Activated gamma-delta T cell treated with anti-CD3 and anti-CD28 coated beads, Interleukin-2, amount 50 U/mL, for 16 hours (primary cell): ENCODE results near the gene TUBGCP2.
"Not testable (repeated sequence)": the region's sequence is repeated elsewhere in the genome, so short reads cannot be mapped to it uniquely, and the experiment has no call there.

Experiments used
- DNase-seq: peaks from one replicate; pipeline ENCODE4 v3.0.0-alpha.2; 2020; ENCODE audit warnings: low read depth

The TUBGCP2 gene

DNA sequence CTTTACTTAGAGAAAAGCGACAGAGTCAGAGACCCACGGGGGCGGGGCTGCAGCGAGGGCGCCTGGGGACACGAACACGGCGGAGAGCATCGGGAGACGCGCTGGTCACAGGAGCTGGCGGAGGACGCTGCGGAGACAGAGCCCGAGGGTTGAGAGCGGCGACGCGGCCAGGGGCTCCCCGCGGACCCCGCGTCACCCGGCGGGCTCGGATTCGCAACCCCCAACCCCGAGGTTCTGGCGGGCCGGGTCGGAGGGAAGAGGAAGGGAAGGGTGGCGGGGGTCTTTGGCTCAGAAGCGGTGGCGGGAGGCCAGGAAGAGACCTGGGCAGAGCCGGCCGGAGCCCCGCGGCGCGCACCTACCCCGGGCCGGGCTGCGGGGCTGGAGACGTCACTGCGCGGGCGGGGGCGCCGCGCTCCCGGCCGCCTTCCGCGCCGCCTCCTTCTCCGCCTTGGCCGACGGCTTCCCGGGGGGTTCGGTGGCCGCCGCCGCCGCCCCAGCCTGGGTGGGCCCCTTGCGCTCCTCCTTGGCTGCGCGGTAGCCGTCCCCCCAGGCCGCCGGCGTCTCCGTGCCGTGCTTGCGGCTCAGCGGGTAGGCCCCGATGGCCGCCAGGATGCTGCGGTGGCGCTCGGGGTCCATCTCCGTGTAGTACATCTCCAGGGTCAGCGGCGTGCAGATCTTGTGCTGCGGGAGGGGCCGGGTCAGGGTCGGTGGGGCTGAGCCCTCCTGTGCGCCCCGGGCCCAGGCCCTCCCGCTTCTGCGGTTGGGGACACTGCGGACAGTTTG, 17.0 kb upstream of the TUBGCP2 start:
- no peak for DNase-seq

DNA sequence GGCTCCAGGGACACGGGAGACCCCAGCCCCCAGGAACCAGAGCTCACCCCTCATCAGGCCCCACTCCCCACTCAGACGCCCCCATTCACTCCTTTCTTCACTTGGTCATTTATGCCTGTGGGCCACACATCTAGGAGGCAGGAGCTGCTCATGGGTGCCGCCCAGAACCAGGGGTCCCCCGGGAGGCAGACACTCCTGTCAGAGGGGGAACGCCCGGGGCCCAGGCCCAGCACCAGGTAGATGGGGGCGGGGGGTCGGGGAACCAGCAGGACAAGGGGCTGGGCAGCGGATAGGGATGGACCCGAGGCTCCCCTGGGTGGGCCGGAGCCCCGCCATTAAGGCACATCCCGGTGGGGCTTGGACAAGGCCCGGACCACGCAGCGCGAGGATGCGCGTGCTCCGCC, 16.2 kb upstream of the TUBGCP2 start:
- no peak for DNase-seq

DNA sequence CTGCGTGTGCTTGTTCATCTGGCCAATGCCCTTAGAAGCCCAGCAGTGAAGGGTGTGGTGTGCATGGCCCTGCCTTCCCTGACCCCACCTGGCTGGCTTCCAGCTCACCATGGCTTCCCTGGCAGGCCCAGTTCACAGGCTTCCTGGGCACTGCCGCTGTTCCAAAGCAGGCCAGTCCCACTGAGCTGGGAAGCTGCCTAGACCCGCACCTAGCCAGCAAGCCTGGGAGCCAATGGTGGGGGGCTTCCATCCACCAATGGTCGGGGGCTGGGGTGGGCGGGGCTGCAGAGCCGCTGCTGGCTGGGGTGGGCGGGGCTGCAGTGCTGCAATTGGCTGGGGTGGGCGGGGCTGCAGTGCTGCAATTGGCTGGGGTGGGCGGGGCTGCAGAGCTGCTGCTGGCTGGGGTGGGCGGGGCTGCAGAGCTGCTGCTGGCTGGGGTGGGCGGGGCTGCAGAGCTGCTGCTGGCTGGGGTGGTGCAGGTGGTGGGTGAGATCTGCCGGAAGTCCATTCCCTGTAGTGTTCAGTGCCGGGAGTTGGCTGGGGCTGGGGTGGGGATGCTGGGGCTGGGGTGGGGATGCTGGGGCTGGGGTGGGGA, 15.6 kb upstream of the TUBGCP2 start:
- DNase-seq: peak; percentile 20

DNA sequence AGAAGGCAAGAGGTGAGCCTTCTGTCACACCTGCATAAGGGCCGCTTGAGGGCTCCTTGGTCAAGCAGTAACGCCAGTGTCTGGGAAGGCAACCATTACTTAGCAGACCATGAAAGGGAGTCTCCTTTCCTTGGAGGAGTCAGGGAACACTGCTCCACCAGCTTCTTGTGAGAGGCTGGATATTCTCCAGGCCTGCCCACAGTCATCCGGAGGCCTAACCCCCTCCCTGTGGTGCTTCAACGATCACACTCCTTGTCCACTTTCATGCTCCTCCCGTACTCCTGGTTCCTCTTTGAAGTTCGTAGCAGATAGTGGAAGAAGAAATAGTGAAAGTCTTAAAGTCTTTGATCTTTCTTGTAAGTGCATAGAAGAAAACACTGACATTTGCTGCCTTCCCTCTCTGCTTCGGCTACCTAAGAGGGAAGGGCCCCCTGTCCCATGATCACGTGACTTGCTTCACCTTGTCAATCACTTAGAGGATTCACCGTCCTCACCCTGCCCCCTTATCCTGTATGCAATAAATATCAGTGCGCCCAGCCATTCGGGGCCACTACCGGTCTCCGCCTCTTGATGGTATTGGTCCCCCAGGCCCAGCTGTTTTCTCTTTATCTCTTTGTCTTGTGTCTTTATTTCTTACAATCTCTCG, 13.5 kb upstream of the TUBGCP2 start:
- not testable (repeated sequence) for DNase-seq

DNA sequence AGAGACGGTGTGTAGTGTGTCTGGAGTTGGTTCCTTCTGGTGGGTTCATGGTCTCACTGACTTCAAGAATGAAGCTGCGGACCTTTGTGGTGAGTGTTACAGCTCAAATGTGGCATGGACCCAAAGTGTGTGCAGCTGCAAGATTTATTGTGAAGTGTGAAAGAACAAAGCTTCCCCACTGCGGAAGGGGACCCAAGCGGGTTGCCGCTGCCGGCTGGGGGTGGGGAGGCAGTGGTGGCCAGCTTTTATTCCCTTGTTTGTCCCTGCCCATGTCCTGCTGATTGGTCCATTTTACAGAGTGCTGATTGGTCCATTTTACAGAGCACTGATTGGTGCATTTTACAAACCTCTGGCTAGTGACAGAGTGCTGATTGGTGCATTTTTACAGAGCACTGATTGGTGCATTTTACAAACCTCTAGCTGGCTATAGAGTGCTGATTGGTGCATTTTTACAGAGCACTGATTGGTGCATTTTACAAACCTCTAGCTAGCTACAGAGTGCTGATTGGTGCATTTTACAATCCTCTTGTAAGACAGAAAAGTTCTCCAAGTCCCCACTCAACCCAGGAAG, 12.3 kb upstream of the TUBGCP2 start:
- DNase-seq: not testable (repeated sequence)

DNA sequence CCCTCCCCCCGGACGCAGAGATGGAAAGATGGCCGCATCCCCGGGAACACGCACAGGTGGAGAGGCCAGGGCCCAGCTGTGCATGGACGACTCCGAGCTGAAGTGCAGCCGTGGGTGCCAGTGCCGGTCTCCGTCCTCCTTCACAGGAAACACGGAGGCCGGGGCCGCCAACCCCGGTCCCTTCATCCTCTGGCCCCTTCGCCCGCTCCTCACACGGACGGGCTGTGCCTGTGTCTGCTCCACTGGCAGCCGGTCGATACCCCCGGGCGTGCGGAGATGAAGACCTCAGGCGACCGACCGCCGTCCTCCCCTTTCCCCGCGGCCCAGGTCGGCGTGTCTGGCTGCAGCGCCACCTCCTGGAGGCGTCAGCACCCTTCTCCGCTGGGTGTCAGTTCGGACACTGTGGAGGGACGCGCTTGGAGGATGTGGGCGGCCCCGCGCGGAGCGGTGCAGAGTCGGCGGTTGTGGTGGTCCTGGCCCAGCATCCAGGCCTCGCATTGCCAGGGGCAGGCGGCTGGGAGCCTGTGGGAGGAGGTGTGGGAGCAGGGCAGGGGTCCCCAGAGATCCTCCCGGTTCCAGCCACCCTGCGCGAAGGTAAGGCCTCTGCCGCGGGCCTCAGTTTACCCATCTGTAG, 9.9 kb upstream of the TUBGCP2 start:
- DNase-seq: peak; percentile 48

DNA sequence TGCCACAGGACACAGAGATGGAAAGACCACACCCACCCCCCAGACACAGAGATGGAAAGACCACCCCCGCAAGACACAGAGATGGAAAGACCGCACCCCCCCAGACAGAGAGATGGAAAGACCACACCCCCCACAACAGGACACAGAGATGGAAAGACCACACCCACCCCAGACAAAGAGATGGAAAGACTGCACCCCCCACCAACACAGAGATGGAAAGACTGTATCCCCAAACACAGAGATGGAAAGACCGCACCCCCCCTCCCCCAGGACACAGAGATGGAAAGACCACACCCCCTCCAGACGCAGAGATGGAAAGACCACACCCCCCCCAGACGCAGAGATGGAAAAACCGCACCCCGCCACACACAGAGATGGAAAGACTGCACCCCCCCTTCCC, 8.1 kb upstream of the TUBGCP2 start:
- DNase-seq: no peak

DNA sequence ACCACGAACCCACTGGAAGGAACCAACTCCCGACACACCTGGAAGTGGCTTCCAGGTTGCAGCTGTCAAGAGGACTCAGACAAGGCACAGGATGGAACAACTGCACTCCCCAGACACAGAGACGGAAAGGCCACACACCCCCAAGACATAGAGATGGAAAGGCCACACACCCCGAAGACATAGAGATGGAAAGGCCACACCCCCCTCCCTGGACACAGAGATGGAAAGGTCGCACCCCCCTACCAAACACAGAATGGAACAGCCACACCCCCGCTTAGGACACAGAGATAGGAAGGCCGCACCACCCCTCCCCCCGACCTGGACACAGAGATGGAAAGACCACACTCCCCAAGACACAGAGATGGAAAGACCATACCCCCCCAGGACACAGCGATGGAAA, 7.6 kb upstream of the TUBGCP2 start:
- no peak for DNase-seq

DNA sequence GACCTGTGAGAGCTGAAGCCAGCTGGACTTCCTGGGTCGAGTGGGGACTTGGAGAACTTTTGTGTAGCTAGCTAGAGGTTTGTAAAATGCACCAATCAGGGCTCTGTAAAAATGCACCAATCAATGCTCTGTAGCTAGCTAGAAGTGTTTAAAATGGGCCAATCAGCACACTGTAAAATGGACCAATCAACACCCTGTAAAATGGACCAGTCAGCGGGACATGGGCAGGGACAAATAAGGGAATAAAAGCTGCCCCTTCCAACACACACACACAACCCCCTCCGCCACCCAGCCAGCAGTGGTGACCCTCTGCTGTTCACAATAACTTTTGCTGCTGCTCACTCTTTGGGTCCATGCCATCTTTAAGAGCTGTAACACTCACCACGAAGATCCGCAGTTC, 7.2 kb upstream of the TUBGCP2 start:
- no peak for DNase-seq

DNA sequence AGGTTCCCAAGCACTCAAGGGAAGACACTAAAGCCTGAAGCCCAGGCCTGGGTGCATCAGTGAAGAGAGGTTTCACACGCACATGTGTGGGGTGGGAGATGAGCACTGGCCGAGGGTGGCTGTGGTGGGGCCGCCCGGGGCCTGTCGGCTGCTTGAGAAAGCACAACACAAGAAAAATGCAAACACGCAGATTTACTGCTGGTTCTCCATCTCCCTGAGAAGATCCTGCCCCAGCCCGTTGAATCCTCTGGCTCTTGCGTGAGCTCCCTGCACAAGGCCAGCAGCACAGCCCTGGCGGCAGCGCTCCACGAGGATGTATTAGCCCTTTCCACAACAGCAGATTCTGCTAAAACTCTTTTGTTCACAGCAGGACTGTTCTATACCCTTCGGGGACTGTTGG, 6.2 kb upstream of the TUBGCP2 start:
- DNase-seq: no peak

DNA sequence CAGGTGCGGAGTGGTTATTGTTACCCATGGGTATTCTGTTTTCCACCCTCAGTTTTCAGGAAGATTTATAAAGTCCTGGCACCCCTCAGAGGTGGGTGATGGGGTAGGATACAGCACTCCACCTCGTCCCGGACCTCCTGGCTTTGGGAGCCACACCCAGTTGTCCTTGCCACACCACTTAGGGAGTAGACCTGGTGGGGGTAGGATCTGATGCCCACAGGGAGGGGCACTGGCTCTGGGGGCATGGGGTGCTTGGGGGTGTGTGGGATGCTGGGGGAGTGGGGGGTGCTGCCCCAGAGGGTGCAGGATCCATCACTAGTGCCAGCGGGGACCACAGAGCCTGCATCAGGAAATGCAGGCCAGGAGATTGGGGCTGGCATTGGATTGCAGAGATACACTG, 4.5 kb upstream of the TUBGCP2 start:
- DNase-seq: no peak

DNA sequence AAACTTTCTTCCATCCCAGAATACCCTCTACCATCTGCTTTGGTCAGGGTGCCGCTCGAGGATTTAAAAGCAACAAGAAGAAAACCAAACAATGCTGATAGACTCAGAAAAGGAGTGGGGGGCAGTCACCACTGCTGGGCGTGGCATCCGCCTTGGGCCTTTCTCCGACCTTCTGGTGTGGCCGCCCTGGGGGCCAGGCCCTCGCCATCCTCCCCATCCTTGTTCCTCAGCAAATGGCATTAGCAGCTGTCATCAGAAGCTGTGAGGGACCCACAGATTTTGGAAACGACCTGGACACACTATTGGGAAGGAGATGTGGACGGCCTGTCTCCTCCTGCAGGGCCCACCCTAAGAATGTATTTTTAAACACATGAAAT, 4.1 kb upstream of the TUBGCP2 start:
- DNase-seq: no peak

DNA sequence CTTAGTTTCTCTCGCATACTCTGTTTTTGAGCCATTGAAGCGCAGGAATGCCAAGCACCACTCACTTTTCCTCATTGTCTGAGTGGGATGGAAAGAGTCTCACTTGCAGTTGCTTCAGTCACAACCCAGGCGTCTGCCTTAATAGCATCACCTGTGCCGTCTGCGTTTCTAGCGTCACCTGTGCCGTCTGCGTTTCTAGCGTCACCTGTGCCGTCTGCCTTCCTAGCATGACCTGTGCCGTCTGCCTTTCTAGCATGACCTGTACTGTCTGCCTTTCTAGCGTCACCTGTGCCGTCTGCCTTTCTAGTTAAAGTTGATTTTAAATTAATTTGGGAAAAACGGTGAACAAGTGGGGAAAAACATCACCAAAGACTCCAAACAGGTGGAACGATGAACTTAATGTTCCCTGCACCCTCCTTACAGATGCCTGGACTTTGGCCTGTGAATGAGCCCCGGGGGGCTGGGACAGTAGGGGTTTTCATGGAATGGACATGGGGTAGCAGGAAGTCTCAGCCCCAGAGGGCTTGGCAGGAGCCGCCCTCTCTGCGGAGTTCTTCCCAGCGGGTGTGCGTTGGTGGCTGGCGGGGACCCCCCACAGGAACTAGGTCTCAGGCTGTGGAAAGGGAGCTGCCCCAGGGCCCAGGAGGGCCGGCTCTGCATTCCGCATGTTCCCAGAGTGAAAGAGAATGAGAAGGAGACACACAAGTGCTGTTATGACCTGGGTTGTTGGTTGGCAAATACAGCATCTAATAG, 3.5 kb upstream of the TUBGCP2 start:
- DNase-seq: no peak

DNA sequence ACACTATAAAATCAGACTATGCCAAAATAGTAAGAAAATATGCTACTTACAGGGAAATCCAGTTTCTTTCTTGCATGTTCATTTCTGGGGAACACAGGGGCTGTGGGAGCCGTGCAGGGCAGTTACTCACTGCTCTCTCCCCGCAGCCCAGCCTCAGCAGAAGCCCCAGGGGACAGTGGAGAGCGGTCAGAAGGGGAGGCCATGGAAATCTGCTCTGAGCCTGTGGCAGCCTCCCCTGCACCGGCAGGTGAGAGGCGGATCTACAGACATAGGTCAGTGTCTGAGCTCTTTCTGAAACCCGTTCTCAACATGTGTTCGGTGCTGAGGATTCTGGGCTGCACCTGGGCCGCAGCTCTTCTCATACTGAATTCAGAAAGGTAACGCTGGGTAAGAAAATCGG, 2.9 kb upstream of the TUBGCP2 start:
- no peak for DNase-seq

DNA sequence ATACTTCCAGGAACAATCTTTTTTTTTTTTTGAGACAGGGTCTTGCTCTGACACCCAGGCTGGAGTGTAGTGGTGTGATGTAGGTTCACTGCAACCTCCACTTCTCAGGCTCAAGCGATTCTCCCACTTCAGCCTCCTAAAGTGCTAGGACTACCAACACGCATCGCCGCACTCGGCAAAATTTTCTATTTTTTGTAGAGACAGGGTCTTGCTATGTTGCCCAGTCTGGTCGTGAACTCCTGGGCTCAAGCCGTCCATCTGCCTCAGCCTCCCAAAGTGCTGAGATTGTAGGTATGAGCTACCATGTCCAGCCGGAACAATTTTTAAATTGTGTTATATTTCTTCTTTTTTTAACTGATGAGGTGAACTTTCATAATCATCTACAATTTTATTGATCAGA, 2.1 kb upstream of the TUBGCP2 start:
- DNase-seq: no peak

DNA sequence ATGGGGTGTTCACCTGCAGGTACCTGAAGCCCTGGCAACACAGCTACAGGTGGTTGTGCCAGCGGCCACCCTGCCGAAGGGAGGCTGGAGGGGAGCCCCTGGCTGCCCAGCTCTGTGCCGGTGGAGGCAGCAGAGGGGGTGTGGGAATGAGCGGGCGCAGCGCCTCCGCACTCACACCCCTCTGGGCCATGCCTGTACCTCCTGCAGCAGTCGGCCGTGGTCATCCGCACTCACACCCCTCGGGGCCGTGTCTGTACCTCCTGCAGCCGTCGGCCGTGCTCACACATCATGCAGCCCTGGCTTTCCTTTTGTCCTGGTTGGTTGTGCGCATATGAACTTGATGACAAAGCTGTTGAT, 1.7 kb upstream of the TUBGCP2 start:
- DNase-seq: no peak

DNA sequence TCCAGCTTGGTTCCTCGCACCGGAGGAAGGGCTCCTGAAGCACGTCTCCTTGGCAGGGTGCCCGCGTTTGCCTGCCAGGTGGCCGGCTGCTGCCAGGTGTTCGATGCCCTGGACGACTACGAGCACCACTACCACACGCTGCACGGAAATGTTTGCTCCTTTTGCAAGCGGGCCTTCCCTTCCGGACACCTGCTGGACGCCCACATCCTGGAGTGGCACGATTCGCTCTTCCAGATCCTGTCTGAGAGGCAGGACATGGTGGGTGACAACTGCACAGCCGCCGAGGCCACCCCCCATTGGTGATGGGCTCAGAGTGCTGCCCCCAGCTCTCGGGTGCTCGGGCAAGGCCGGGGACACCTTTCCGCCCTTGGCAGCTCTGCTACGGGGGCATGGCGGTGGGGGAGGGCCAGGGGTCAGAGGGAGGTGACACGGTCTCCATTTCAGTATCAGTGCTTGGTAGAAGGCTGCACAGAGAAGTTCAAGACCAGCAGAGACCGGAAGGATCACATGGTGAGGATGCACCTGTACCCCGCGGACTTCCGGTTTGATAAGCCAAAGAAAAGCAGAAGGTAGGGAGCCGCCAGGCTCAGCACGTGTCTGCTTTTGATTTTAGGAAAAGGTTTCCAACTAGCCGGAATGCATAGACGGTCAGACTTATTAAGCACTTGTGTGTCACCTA, 1.2 kb upstream of the TUBGCP2 start:
- no peak for DNase-seq

DNA sequence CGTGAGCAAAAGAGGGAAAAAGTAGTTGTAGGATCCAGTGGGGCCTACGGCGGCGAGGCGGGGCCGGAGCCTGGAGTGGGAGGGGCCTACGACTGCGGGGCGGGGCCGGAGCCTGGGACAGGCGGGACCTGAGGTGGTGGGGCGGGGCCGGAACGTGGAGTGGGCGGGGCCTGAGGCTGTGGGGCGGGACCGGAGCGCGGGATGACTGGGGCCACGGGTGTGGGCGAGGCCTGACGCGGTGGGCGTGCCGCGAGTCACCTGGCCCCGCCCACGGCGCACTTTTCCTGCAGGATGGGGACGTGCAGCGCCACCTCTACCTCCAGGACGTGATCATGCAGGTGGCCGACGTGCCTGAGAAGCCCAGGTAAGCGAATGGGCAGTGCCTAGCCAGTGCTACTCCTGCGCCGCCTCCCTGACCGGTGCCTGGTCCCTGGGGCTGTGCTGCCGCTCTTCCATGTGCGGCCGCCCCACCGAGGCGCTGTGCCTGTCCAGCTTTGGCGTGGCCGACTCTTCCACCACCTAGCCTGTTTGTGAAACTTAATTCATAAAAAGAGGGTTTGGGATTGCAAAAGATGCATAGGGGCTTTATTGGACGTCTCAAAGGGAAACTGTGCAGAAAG, 538 bp upstream of the TUBGCP2 start:
- peak; percentile 90 for DNase-seq

DNA sequence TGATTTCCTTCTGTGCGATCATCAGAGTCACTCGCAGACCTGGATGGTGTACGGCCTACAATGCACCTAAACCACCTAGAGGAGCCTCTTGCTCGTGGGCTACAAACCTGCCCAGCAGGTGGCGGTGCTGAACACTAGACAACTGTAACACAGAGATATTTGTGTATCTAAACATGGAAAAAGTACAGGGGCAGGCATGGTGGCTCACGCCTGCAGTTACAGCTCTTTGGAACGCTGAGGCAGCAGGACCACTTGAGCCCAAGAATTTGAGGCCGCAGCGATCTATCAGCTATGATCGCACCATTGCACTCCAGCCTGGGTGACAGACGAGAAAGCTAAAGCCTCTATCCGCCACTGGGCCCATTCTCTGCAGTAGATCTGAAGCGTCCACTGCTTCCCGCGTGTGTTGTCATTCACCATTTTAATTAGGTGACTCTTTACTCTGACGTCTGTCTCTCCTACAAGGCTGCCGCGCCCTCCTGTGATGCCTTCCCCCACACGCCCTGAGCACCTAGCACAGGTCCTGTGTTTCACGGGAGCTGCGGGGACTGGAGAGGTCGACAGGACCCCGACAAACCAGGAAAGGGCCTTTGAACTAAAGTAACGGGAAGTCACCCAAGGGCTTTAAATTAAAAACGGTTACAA, 774 bp downstream of the TUBGCP2 start:
- DNase-seq: peak; percentile 72

DNA sequence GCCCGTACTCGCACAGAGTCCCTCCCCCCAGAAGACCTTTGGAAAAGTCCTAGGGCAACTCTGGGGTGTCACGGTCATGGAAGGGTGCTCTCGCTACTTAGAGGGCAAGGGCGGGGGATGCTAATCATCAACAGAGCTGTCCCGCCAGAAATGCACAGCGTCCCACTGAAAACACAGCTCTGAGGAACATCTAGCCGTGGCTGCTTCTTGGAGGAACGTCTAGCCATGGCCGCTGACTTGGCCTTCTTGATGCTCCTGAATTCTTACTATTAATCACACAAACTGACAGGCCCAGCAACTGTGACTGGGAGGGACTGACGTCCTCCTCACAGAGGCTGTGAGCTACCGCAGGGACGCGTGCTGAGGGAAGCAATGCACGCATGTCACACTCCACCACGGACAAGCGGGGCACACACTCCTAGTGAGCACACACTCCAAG, 1.7 kb downstream of the TUBGCP2 start:
- no peak for DNase-seq

DNA sequence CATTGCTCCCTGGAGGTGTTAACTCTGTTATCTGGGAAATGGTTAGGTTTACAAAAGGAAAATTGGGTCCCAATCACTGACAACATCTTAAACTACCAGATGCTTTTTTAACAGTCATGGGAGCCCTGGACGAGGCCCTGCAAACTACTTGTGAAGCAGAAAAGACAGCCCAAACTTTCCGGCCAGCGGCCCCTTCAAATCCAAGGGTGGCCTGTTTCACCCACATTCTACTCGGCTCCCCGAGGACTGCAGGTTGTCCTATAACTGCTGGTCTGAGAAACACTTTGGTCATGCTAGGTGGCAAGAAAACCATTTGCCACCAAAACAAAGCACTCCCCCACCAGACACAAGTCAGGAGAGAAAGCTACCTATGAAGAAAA, 2.6 kb downstream of the TUBGCP2 start:
- no peak for DNase-seq
